GM19452 (cell line): ENCODE data around the gene HS3ST3B1.

Experiments used
- ATAC-seq: cut with Tn5 transposase; IDR thresholded peaks from one replicate; pipeline ENCODE4 v1.9.1; 2021; ENCODE audit not compliant: unreplicated experiment

HS3ST3B1 gene

GRCh38 chr17:14300575-14301278 is at the start of gene HS3ST3B1:
Gene HS3ST3B1, plus strand, starts transcription at chr17:14301081. Its CDS starts 438 bp downstream, at chr17:14301519.
- peak; percentile 83 for ATAC-seq

- no peak for ATAC-seq
These were observed 39.5 kb upstream of the HS3ST3B1 start for GRCh38 chr17:14261406-14261805.

GRCh38 chr17:14268264-14268663 is 32.6 kb upstream of the HS3ST3B1 start:
- no peak for ATAC-seq

GRCh38 chr17:14269473-14269872 is 31.4 kb upstream of the HS3ST3B1 start:
- ATAC-seq: no peak

- no peak for ATAC-seq
These were observed 30.4 kb upstream of the HS3ST3B1 start for GRCh38 chr17:14270508-14270907.

- ATAC-seq: no peak
These were observed 24.2 kb upstream of the HS3ST3B1 start for GRCh38 chr17:14276535-14277250.

- no peak for ATAC-seq
These were observed 19.4 kb upstream of the HS3ST3B1 start for GRCh38 chr17:14281530-14281929.

- no peak for ATAC-seq
These were observed 18.2 kb upstream of the HS3ST3B1 start for GRCh38 chr17:14282726-14283125.

GRCh38 chr17:14289162-14289561 is 11.7 kb upstream of the HS3ST3B1 start:
- ATAC-seq: no peak

GRCh38 chr17:14294876-14295275 is 6.0 kb upstream of the HS3ST3B1 start:
- ATAC-seq: no peak

GRCh38 chr17:14295676-14296075 is 5.2 kb upstream of the HS3ST3B1 start:
- no peak for ATAC-seq

- no peak for ATAC-seq
These were observed 4.5 kb upstream of the HS3ST3B1 start for GRCh38 chr17:14296166-14296910.

GRCh38 chr17:14297161-14297851 is 3.6 kb upstream of the HS3ST3B1 start:
- no peak for ATAC-seq

GRCh38 chr17:14298221-14298946 is 2.5 kb upstream of the HS3ST3B1 start:
- ATAC-seq: no peak

GRCh38 chr17:14298947-14299279 is 2.0 kb upstream of the HS3ST3B1 start:
- no peak for ATAC-seq

- no peak for ATAC-seq
These were observed 1.4 kb upstream of the HS3ST3B1 start for GRCh38 chr17:14299280-14300141.

GRCh38 chr17:14301279-14302090 is 604 bp downstream of the HS3ST3B1 start:
- no peak for ATAC-seq

GRCh38 chr17:14302091-14302430 is 1.2 kb downstream of the HS3ST3B1 start:
- ATAC-seq: peak; percentile 39
